Right renal cortex interstitium (tissue), 3 donors: ENCODE measurements around the gene TYMS. TPM values are rescaled to one million over a fixed set of nuclear protein-coding genes. Genes with fewer than 3 reads are reported as not detected.
A peak's percentile ranks its signal among the peaks of the same experiment; 100 is the strongest.

Experiments
- DNase-seq, 3 donors: peaks; one replicate each; pipeline ENCODE4 v3.0.0-alpha.2; 2013; ENCODE audit warnings: low read depth in 3 of 3, low spot score in 2 of 3
- polyA plus RNA-seq, 3 donors: library from polyadenylated mRNA; unstranded; fragments of 120-200 nt; gene quantifications; one replicate each; pipeline ENCODE4 v1.2.1, GENCODE V29; 2013; ENCODE audit not compliant: insufficient read length in 3 of 3

The TYMS gene
- polyA plus RNA-seq, 3 donors: 114 to 136 (median 119) TPM

DNA sequence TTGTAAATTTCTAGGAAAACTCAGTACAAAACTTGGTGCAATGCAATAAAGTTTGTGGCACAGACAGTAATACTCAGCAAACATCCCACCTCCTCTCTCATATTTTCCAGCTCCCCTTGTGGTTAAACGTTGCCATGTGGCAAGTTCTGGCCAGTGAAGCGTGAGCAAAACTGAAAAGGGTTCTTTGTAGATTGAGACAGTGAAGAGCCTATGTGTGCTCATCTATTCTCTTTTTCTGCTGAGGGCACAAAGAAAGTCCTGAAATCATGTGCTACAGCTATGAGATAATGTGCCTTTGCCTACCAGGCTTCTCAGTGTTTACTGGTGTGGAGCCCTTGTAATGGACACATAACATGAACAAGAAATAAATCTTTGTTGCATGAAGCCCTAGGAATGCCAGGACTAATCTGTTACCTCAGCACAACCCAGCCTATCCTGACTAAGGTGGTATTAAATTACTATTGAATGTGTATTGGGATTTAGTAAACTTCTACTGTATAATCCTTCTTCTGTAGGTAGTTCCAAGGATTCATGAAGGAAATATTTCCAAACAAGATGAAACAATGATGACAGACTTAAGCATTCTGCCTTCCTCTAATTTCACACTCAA lies 13.0 kb upstream of the TYMS start:
- no peak for DNase-seq

DNA sequence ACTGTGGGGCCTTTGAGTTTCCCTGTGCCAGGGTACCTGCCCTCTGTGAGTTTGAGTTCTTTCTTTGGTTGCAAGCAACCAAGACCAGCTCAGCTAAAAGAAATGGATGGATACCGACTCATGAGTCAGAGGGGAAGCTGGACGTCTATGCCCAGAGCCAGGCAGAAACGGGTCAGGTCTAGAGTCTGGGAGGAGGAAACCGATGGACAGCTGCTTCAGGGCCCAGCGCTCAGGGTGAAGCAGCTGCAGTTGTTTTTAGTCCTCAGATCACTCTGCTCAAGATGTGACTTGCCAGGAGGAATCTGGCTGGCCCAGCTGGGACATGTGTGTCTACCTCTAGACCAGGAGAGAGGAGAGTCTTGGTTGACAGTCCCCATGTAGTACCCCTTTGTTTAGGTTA lies 10.1 kb upstream of the TYMS start:
- no peak for DNase-seq

DNA sequence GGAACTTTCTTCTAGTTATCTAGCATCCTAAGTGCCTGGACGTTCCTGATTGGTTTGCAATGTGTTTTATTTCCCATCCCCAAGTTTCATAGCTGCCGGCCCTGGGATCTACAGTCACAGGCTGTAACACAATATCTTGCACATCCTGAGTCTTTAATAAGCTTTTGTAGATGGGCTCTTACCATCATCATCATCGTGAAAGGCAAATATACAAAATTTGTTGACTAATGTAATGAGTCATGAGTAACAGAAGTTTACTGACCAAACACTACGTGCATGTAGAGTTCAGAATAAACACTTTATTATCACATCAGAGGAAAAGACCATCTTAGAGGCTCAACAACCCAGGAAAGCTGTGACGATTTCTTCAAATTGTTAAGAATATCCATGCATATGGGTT lies 8.1 kb upstream of the TYMS start:
- DNase-seq: no peak

DNA sequence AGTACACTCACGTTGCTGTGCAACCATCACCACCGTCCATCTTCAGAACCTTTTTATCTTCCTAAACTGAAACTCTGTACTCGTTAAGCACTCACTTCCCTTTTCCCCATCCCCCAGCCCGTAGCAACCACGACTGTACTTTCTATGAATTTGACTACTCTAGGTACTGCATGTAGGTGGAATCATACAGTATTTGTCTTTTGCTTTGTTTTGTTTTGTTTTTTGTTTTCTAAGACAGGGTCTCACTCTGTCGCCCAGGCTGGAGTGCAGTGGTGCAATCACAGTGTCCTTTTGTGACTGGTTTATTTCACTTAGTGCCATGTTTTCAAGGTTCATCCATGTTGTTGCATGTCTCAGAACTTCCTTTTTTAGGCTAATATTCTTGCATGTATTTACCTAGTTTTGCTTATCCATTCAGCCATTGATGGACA lies 7.0 kb upstream of the TYMS start:
- no peak for DNase-seq

DNA sequence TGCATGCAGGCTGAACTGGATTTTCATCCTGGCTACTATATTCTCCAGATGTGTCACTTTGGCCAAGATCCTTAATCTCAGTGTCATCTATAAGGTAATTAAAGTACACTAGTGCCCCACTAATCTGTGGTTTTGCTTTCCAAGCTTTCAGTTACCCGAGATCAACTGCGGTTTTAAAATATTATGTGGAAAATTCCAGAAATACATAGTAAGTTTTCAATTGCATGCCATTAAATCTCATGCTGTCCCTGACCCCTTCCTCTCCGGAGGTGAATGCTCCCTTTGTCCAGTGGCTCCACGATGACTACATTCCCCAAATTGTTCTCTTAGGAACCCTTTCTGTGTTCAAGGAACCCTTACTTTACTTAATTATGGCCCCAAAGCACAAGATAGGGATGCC lies 5.3 kb upstream of the TYMS start:
- no peak for DNase-seq

DNA sequence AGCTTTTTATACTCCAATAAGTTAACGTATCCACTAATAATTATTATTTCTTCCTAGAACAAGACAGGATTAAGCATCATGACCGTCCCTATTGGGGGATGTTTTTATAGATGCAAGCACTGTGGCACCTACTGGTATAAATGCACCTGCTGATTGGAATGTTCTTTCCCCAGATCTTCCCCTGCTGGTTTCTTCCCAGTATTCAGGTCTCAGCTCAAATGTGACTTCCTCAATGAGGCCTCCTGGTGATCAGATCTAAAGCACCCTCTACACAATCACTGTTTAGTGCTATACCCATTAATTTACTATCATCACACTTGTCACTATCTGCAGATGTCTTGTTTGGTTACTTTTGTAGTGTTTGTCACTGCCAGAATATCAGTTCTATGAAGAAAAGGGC lies 3.9 kb upstream of the TYMS start:
- DNase-seq: no peak

DNA sequence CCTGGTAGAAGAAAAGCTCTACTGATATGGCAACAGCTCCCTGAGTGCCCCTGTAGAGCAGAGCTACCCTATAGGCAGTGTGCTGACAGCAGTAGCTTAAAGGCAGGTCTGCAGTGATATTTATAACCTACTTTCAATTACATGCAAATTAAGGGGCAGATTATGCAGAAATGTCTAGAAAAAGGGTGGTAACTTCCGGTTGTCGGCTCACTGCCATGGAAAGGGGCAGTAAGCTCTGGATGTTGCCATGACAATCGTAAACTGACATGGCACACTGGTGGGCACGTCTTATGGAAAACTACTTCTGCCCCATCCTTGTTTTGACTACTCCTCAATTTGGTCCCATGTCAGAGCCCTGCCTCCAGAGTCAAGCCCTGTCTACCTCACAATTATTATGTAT lies 2.9 kb upstream of the TYMS start:
- DNase-seq: no peak

DNA sequence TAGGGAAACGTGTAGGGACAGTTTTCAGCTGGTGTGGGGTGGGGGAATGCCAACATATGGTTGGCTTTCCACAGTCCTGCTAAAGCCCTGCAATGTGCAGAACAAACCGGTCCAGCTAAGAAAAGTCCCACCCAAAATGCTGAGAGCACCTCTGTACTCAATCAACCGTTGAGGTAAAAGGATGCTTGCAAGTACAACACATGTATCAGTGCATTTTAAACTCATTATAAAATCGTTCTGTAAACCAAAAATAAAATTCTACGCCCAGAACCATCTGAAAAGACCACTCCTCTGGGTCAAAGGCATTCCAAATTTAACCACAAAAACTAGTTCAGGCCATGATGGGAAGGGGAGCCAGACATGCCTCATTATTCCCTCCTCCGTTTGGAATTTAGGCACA lies 2.0 kb upstream of the TYMS start:
- DNase-seq: no peak

DNA sequence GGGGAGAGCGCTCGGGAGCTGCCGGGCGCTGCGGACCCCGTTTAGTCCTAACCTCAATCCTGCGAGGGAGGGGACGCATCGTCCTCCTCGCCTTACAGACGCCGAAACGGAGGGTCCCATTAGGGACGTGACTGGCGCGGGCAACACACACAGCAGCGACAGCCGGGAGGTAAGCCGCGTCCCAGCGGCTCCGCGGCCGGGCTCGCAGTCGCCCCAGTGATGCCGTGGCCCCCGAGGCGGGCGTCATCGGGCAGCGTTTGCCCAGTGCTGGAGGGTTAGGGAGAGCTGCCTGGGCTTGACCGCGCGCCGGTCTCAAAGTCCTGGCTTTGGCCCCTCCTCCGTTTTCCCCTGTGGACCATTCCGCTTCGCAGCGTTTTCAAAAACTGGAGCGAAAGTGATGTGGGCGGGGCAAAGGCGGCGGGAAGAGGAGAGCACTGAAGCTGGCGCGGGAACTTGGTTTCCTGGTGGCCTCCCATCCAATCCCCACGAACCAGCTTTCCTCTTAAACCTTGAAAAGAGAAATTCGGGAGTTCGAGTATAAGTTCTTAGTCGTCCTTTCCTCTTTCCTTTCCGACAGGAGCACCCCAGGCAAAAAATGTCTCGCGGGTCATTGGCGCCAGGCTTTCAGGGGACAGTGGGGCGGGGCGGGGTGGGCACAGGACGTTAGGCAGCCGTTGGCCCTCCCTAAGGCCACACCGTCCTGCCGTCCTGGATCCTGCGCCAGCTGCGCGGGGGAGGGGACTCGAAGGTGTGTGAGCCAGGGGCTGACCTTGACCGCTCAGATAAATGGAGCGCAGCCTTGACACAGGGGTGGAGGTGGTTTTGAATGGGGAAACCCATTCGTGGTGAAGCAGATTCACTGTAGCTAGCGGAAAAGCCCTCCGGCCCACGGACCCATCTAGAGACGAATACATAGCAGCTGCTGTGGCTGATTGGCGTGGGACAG lies 821 bp downstream of the TYMS start:
- peak; percentile 74 to 88 (median 78) for DNase-seq

DNA sequence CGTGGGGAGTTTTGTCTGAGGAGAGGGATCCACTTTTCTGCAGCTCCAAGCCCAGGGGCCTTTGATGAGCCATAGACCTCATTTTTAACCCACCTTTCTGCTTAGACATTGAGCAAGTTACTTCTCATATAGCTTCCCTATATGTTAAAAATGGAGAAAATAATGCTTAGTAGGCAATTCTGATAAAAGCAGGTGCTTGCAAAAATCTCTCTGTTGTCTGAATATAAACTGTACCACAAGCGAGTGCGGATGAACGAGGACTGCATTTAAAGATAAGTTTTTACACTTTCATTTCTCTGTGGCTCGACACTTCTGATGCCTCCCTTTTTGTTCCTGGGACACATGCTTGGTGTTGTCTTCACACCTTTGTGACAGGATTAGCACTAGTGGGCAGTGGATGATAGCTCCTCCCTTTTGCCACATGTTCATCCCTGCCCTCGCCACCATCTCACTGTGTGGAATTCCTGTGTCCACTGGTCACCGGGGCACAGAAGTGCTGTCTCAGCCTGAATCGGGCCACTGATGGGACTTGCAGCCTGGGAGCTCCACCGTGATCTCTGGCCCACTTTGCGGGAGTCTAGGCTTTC lies 1.6 kb downstream of the TYMS start:
- DNase-seq: no peak

DNA sequence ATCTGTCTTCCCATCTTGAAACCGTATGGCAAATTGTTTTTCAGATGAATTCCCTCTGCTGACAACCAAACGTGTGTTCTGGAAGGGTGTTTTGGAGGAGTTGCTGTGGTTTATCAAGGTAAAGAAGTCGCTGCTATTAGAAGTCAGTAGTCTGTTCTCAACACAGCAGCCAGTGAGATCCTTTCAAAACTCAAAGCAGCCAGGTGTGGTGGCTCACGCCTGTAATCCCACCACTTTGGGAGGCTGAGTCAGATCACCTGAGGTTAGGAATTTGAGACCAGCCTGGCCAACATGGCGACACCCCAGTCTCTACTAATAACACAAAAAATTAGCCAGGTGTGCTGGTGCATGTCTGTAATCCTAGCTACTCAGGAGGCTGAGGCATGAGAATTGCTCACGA lies 2.1 kb downstream of the TYMS start:
- DNase-seq: no peak

DNA sequence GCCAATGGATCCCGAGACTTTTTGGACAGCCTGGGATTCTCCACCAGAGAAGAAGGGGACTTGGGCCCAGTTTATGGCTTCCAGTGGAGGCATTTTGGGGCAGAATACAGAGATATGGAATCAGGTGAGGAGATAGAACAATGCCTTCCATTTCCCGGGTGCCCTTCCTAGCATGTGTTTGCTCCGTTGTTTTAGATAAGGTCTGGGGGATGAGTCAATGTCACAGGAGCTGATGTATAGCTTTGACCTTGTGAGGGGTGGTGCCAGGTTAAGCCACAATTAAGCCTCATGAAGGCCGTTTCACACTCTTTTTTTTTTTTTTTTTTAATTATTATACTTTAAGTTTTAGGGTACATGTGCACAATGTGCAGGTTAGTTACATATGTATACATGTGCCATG lies 4.7 kb downstream of the TYMS start:
- DNase-seq: no peak

DNA sequence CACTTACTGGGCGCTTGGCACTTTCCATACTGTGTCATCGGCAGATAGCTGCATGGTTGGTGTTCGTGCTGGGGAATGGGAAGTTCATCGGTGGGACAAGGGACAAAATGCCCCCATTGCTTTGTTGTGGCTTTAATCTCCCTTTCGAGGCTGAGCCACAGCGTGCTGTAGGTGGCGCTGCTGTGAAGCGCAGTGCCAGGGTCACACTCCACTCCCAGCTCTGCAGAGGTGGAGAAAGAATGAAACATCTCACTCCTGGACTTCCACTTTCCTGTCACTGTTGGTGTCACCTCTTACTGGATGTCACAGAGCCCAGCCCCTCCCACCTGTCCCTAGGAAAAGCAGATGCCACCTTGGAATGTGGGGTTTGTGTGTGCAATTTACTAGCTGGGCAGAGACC lies 8.7 kb downstream of the TYMS start:
- no peak for DNase-seq

DNA sequence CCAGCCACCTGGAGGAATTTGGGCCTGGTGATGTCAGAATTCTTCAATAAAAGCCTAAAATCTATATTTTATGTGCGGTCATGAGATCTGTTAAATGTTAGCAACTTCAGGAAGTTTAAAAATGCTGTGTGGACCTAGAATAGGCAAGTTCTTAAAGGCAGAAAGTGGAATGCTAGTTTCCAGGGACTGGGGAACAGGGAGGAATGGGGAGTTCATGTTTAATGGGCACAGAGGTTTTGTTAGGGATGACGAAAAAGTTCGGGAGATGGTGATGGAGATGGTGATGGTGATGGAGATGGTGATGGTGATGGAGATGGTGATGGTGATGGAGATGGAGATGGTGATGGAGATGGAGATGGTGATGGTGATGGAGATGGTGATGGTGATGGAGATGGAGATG lies 9.2 kb downstream of the TYMS start:
- DNase-seq: no peak

DNA sequence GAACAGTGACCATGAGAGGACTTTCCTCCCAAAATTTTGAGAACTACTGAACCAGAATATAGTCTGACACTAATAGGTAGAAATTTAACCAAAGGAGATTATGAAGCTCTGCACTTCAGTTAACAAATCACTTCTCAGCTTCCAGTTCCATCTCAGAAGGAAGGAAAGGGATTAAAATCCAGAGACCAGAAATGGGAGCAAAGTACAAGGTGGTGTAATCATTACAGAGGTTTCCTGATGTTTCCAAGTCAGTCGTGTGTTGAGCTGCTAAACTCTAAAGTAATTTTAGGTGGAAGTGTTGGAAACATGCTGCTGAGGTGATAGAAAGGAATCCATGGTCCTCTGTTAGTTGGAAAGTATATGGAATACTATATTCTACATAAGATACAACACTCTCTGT lies 10.8 kb downstream of the TYMS start:
- no peak for DNase-seq

DNA sequence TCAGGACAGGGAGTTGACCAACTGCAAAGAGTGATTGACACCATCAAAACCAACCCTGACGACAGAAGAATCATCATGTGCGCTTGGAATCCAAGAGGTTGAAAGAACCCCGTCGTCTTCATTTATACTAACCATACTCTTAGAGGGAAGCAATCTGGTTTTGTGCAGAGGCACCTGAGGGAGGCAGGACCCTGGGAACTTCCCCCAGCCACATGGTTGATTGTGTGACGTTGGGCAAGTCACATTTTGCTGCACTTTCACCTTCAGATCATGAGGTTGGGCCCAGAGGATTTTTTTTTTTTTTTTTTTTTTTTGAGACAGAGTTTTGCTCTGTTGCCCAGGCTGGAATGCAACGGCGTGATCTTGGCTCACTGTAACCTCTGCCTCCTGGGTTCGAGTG lies 11.6 kb downstream of the TYMS start:
- DNase-seq: no peak

DNA sequence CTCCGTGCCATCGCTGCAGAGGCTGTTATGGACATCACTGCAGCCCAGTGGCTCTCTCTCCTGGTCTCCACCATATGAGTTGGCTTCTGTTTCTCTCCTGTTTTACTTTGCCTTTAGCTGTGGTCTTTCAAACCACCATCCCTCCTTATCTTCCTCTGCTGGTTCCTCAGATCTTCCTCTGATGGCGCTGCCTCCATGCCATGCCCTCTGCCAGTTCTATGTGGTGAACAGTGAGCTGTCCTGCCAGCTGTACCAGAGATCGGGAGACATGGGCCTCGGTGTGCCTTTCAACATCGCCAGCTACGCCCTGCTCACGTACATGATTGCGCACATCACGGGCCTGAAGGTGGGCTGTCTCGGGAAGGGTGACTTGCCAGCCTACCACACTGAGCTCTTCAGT lies 13.1 kb downstream of the TYMS start:
- DNase-seq: no peak

DNA sequence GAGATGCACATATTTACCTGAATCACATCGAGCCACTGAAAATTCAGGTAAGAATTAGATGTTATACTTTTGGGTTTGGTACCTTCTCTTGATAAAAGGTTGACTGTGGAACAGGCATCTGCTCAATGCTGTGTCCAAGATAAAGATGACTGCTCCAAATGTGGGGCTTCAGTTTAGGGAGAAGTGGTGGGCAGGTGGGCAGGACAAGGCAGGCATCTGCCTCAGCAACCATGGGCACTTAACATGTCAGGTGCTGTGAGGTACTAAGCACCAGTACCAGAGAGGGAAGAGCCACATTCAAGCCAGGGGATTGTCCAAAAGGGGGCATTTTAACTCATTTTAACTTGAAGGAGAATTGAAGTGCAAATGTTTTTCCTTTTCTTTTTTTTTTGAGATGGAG lies 14.0 kb downstream of the TYMS start:
- no peak for DNase-seq

DNA sequence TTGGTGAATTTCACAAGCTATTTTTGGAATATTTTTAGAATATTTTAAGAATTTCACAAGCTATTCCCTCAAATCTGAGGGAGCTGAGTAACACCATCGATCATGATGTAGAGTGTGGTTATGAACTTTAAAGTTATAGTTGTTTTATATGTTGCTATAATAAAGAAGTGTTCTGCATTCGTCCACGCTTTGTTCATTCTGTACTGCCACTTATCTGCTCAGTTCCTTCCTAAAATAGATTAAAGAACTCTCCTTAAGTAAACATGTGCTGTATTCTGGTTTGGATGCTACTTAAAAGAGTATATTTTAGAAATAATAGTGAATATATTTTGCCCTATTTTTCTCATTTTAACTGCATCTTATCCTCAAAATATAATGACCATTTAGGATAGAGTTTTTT lies 15.9 kb downstream of the TYMS start:
- DNase-seq: no peak

DNA sequence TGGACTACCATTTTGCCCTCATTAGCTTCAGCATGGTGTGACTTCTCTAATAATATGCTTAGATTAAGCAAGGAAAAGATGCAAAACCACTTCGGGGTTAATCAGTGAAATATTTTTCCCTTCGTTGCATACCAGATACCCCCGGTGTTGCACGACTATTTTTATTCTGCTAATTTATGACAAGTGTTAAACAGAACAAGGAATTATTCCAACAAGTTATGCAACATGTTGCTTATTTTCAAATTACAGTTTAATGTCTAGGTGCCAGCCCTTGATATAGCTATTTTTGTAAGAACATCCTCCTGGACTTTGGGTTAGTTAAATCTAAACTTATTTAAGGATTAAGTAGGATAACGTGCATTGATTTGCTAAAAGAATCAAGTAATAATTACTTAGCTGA lies 16.3 kb downstream of the TYMS start:
- DNase-seq: no peak

DNA sequence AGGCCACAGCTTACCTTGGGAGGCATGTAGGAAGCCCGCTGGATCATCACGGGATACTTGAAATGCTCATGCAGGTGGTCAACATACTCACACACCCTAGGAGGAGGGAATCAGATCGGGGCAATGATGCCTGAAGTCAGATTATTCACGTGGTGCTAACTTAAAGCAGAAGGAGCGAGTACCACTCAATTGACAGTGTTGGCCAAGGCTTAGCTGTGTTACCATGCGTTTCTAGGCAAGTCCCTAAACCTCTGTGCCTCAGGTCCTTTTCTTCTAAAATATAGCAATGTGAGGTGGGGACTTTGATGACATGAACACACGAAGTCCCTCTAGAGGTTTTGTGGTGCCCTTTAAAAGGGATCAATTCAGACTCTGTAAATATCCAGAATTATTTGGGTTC lies 17.9 kb downstream of the TYMS start:
- no peak for DNase-seq

DNA sequence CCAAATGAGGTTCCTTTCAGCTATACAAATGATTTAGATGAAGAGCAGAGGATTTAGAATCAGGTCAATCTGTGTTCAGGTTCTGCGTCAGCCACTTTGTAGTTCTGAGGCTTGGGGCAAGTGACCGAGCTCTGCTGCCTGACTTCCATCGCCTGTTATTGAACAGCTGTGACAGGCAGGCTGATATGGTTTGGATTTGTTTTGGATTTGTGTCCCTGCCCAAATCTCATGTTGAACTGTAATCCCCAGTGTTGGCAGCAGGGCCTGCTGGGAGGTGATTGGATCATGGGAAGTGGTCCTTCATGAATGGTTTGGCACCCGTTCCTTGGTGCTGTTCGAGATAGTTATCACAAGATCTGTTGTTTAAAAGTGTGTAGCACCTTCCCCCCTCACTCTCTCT lies 18.6 kb downstream of the TYMS start:
- DNase-seq: no peak
